HPDE6-E6E7 (cell line): Measurements from ENCODE around the gene SLC25A38.
"Not testable (repeated sequence)": the region's sequence is repeated elsewhere in the genome, so short reads cannot be mapped to it uniquely, and the experiment has no call there.

ENCODE experiments used
- DNase-seq: peaks from one replicate; pipeline ENCODE4 v3.0.0; 2011; ENCODE audit warnings: missing footprints; ENCODE audit errors: extremely low spot score

SLC25A38 gene

DNA sequence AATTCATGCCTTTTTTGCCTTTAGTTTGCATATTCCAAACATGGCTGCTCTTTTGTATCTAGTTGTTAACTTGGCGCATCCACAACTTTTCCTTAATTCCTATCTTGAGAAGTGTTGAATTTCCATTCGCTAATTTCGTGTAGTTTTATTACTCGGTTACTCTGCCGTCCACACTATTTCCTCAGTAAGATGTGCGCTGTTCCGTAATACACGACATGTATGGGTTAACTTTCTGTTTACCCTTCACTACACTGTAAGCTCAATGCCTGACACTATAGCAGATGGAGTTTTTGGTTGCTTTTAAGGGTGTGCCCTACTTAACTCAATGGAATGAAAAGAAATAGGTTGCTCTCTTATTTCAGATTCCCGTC is 24.1 kb downstream of the SLC25A38 start:
- DNase-seq, result no peak

DNA sequence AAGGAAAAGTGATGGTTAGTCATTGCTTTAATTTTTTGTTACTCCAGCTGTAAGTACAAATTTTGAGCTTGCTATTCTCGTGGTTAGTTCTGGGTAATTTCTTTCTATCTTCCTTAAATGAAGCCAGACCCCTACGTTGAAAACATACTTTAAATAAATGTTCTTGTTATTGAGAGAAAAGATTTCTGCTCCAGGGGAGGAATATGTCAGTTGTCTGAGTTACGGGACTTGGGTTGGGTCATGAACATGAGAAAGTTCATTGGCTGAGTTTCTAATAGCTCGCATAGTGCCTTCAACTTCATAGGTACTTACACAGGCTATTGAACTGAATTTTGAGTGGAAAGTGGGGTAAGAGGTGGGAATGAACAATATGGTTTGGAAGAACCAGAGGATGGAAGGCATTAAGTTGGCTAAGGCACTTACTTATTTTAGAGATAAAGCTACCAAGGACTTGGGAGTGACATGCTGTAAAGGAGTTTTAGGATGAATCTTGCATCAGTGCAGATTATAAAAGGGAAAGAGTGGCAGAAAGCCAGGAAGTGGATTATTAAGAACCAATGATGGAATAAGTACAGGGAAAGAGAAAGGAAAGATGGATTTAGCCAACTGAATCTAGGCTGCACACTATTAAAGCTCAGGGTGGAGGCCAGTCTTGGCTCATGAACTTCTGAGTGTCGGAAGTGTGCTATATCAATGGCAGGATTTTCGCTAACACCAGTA is 24.8 kb downstream of the SLC25A38 start:
- DNase-seq, result no peak

DNA sequence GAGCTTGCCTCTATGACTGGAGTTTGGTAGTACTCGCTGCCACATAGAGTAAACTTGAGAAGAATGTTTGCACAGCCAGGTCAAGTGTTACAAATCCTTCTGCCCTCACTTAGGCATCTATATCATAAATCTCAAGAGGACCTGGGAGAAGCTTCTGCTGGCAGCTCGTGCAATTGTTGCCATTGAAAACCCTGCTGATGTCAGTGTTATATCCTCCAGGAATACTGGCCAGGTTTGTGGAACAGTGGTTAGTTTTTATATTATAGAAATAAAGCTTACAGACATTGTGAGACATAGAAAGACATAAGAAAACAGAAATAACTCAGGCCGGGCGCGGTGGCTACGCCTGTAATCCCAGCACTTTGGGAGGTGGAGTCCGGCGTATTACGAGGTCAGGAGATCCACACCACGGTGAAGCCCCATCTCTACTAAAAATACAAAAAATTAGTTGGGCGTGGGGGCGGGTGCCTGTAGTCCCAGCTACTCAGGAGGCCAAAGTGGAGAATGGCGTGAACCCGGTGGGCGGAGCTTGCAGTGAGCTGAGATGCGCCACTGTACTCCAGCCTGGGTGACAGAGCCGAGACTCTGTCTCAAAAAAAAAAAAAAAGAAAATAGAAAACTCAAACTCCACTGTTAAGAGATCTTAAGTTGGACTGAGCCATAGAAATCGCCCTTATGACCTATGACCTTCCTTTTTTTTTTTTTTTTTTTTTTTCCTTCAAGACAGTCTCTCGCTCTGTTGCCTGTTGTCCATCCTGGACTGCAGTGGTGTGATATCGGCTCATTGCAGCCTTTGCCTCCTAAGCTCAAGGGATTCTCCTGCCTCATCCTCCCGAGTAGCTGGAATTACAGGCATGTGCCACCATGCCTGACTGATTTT is 25.6 kb downstream of the SLC25A38 start:
- no peak for DNase-seq

DNA sequence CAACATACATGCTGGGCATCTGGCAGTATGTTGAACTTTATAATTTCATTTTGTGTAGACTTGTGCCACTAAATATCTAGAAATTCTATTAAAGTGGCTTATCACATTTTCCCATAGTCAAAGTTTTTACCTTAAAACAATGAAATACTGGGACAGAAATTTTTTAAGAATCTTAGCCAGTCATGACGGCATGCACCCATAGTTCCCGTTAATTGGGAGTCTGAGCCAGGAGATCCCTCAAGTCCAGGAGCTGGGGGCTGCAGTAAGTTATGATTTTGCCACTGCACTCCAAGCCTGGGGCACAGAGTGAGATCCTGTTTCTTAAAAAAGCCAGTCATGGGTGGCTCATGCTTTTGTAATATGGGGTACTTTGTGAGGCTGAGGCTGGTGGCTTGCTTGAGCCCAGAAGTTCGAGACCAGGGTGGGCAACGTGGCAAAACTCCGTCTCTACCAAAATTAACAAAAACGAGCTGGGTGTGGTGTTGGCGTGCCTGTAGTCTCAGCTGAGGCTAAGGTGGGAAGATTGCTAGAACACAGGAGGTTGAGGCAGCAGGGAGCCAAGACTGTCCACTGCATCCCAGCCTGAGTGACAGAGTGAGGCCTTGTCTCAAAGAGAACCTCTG is 26.5 kb downstream of the SLC25A38 start:
- DNase-seq, result no peak

DNA sequence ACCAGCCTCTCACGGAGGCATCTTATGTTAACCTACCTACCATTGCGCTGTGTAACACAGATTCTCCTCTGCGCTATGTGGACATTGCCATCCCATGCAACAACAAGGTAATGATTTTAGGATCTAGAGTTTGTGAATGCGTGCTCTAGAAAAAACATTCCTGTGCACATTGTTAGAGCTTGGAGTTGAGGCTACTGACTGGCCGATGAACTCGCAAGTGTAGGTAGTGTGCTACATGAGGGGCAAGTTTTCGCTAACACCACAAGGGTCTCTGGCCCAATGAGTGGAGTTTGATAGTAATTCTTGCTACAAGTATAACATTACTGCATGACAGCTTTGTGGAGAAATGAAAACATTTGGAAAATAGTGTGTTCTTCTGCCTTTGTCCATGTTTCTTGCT is 27.7 kb downstream of the SLC25A38 start:
- DNase-seq, result no peak

DNA sequence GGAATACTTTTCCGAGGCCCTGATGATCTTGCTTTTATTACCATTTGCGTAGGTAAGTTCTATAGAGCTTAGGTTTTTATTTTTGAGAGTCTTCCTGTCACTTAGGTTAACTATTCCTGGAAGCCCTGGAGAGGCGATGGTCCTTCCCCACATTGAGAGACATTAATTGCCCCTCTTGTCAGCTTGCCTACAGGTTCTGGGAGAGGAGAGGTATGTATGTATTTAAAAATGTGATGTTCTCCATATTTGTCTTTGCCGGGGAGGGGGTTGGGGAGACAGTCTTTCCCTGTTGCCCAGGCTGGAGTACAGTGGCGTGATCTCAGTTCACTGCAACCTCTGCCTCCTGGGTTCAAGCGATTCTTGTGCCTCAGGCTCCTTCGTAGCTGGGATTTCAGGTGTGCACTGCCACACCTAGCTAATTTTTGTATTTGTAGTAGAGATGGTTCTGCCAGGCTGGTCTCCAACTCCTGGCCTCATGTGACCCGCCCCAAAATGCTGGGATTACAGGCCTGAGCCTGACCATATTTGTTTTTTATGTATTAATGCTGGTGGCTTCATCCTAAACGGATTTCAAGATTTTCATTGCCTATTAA is 29.6 kb downstream of the SLC25A38 start:
- DNase-seq, result no peak

DNA sequence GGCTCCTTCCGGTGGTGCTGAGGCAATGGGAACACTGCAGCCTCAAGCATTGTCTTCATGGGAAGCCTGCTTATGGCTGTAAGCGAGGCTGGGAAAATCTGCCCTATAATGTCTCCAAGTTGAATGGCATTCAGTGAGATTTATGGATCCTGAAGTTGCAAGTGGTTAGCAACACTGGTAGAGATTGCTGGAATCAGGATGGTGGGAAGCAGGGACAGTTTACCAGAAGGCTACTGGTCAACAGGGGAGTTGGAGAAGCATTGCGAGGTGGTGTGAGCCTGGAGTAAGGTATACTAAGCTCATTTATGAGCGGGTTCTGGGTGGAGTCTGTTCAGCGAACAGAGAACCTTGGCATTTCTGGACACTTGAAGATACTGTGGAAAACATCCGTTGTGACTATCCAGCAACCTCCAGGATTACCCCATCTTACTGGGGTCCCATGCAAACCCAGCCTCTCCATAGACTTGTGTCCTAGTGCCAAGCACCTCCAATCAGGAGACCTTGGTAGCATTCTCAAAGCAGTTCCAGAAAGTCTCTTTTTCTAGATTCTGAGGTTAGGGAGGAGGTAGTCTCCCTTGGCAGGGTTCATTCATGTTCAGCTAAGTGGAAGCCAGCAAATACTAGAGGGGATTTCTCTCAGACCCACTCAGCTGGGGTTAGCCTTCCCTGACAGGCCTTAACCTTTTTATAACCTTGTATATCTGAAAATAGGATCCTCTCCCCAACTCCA is 30.7 kb downstream of the SLC25A38 start:
- no peak for DNase-seq

DNA sequence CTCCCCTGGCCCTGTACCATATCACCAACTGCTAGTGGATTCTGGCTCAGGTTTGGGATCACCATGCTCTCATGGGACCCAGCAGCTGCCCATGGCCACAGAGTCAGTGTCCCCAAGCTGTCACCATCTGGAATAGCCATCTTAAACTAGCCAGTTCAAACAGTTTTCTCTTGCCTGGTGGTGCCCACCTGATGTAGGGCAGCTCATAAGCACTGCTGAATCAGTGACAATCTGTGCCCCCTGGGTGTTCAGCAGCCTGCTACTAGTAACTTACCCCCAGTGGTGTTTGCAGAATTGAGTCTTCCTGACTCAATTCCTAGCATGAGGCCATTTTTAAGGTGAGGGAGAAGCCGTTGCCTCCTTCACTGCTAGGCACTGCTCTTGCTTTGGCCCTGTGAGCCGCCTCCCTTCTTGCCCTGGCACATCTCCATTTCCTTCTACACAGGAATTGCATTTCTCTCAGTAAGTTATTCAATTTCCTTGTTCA is 31.3 kb downstream of the SLC25A38 start:
- no peak for DNase-seq

DNA sequence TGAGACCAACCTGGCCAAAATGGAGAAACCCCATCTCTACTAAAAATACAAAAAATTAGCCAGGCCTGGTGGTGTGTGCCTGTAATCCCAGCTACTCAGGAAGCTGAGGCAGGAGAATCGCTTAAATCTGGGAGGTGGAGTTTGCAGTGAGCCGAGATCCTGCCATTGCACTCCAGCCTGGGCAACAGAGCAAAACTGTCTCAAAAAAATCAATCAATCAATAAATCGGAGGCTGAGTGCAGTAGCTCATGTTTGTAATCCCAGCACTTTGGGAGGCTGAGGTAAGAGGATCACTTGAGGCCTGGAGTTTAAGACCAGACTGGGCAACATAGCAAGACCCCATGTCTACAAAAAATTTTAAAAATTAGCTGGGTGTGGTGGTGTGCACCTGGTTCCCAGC is 32.1 kb downstream of the SLC25A38 start:
- DNase-seq, result not testable (repeated sequence)

DNA sequence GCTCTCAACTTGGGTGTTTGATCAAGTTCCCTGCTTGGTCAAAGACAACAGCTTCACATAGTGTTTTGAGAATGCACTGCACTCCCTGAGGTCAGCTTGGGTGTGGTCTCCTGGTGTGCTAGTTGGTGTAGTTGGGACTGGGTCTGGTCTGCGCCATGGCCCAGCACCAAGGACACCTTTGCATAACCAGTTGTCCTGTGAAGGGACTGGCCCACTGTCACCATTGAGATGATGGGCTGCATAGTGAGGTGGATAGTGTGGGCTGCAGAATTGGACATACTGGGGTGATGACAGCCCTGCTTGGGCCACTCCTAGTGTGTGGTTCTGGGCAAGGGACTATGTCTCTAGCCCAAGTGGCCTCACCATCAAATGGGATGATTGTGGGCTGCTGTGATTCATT is 32.8 kb downstream of the SLC25A38 start:
- DNase-seq, result no peak

DNA sequence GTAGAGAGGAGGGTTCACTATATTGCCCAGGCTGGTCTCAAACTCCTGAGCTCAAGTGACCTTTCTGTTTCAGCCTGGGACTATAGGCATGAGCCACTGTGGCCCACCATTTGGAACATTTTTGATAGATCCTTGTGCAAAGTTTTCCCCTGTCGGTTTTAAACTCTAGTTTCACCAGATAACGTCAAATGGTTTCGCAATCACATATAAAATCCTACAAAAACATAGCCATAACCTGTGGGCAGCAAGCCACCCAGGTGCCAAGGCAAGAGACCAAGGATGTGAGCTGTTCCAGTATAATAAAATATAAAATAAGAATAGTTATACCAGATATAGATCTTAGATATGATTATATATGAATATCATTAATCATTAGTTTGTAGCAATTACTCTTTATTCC is 33.8 kb downstream of the SLC25A38 start:
- DNase-seq, result not testable (repeated sequence)

DNA sequence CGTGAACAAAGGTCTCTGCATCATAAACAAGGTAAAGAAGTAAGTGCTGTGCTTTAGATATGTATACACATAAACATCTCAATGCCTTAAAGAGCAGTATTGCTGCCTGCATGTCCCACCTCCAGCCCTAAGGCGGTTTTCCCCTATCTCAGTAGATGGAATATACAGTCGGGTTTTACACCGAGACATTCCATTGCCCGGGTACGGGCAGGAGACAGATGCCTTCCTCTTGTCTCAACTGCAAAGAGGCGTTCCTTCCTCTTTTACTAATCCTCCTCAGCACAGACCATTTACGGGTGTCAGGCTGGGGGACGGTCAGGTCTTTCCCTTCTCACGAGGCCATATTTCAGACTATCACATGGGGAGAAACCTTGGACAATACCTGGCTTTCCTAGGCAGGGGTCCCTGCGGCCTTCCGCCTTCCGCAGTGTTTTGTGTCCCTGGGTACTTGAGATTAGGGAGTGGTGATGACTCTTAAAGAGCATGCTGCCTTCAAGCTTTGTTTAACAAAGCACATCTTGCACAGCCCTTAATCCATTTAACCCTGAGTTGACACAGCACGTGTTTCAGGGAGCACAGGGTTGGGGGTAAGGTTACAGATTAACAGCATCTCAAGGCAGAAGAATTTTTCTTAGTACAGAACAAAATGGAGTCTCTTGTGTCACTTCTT is 35.5 kb downstream of the SLC25A38 start:
- not testable (repeated sequence) for DNase-seq

DNA sequence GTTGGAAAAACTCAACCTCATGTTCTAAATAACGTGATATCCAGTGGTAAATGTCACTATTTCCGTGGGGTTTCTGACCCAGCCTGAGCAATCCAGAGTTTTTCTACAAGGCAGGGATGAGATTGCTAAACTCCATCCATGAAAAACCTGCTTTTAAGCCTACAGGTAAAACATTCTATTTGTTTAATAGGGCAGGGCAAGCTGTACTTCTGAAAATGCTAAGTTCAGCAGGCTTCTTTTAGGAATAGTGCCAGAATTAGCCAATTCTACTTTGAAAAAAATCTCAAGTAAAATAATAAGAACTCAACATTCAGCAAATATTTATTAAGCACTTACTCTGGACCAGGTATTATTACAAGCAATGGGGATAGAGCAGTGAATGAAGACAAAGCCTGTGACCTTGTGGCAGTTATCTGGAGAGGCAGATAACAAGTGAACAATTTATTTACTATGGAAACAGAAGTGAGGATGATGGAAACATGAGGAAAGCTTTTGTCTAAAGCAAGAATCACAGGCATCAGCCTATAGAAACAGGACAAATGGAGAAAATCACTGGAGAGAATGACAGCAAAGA is 36.7 kb downstream of the SLC25A38 start:
- DNase-seq, result no peak

DNA sequence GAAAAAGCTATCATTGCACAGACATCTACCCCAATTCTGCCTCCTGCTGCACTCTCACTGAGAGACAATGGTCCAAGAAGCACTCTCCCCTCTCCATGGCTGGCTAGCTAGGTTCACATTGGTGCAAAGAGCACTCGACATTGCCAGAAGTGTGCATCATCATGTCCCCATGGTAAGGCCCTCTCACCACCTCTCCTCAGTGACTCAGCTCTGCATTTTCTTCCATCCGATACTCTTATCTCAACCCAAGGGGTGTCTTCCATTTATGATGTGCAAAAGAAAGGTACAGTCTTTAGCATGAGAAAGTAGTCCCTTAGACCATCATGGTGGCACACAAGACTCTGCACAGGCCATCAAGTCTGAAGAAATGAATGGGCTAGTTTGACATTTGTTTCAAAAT is 37.4 kb downstream of the SLC25A38 start:
- no peak for DNase-seq

DNA sequence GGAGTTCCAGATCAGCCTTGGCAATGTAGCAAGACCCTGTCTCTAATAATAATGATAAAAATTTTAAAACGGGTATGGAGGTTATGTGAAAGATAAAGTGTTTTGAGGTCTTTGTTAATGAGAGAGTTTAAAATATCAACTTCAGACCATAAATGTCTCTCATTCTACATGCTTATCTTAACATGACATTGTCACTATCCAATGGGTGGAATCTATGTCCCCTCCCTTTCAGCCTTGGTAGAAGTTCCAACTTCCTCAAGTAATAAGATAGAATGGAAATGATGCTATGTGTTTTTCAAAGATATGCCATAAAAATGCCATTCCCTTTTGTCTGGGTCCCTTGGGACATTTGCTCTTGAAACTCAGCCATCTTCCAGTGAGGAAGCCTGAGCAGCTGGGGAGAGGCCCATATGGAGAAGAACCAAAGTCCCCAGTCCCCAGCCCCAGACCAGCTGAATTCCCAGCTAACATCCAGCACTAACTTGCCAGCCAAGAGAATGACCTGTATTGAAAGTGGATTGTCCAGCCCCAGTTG is 40.3 kb downstream of the SLC25A38 start:
- no peak for DNase-seq

DNA sequence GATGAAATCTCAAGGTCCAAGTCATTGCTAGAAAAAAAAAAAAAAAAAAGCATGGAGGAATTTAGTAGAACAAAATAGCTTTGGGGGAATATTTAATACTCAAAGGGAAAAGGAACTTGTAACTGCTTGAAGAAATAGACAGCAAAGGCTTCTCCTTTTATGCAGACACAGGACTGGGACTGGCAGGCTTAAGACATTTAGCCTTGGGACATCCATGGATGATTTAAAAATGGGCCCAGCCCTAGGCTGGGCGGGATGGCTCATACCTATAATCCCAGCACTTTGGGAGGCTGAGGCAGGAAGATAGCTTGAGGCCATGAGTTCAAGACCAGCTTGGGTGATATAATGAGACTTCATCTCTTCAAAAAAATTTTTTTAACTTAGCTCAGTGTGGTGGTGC is 43.1 kb downstream of the SLC25A38 start:
- no peak for DNase-seq

DNA sequence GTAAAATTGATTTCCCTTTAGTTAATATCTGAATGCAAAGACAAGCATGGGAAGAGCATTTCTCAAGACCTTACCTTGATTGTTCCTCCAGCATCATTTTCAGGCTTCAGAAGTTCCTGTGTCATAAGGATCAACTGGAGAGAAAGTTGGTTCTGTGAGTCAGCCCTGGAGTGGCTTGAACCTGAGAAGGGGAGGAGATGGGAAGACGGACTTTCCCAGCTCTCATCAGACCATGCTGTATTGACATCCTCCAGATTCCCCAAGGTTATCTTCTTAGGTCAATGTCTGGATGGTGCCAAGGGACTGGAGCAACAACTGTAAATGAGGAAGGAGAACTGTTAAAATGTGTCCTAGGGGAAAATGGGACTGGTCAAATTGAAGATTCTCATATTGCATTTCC is 44.3 kb downstream of the SLC25A38 start:
- DNase-seq, result no peak

DNA sequence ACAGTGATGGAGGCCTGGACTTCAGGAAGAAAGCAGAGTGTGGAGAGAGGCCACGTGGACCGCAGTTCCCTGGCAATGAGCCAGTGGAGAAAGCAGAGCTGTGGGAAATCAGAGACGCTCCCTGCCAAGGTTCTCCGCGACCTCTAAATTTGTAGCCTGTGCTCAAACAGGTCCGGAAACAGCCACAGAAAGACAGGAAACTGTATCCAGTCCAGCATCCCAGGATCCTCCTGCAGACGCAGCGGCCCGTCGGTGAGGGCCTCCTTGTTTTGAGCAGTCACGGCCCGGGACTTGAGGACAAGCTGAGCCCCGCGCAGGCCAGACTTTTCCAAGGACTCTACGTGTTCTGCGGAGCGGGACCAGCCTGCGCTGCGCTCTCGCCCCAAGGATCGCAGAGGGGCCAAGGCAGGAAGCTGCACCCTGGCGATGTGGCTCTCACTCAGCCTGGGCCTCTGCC is 45.6 kb downstream of the SLC25A38 start:
- DNase-seq, result no peak

DNA sequence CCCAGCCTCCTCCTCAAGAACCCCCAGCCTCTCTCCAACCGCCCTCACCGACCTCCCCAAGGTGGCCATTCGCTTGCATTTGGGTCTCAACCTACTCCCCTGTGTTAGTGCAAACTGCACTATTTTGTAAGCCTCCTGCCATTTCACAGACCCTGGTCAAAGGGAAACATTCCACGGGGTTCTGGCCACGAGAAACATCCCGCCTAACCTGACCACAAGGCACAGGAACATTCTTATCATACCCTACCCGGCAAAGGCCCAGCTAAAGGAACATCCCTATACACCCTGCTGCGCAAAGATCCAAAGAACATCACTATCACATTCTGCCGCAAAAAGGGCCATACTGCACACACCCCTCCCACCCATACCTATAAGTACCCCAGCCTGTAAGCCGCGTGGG is 46.3 kb downstream of the SLC25A38 start:
- DNase-seq, result no peak

DNA sequence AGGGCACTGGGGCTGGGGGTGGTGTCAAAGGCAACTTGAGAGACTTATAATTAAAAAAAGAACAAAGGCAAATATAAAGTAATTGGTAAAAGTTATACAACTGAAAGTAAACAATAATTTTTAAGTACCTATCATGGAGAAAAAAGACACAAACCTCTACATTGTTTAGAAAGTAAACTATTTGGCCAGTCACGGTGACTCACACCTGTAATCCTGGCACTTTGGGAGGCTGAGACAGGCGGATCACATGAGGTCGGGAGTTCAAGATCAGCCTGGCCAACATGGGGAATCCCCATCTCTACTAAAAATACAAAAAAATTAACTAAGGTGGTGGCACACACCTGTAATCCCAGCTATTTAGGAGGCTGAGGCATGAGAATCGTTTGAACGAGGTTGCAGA is 49.2 kb downstream of the SLC25A38 start:
- DNase-seq, result no peak
